ENCODE measurements around the gene BEST2.

BEST2 gene

GRCh38 chr19:12773571-12773970, 22.0 kb downstream of the BEST2 start:
- no peak for TF ChIP-seq CTCF (IDR thresholded peaks at IDR 0.05)
- Histone ChIP-seq H3K9me3 (no peaks in the 10 kb centered on the region), H3K4me1 (ENCODE audit: control insufficient read depth in 1 of 2, insufficient read depth in 1 of 2, low read depth in 1 of 2, low read length in 1 of 2) (peaks cover 33 to 38% of the 10 kb centered on the region in 2 experiments), H3K27ac (no peak overlapping the region), H3K27me3 (no peaks in the 10 kb centered on the region), H3K36me3 (no peaks in the 10 kb centered on the region), H3K4me3 (ENCODE audit: low read depth in 1 of 2, low read length in 1 of 2) (no peak overlapping the region)

- Histone ChIP-seq H3K4me3 (ENCODE audit: low read depth in 1 of 2, low read length in 1 of 2) (peak within 1 kb of the TSS; percentile 80 to 86), H3K36me3 (no peaks in the 10 kb centered on the region), H3K27me3 (no peaks in the 10 kb centered on the region), H3K4me1 (ENCODE audit: control insufficient read depth in 1 of 2, insufficient read depth in 1 of 2, low read depth in 1 of 2, low read length in 1 of 2) (peaks cover 46 to 49% of the 10 kb centered on the region in 2 experiments), H3K27ac (peak within 1 kb of the TSS; percentile 79), H3K9me3 (no peaks in the 10 kb centered on the region)
- no peak for TF ChIP-seq CTCF (IDR thresholded peaks at IDR 0.05)
These were observed 23.3 kb downstream of the BEST2 start, which contains the start of gene HOOK2 for GRCh38 chr19:12774588-12775555. Gene HOOK2, minus strand, starts transcription at chr19:12775552. Its CDS starts 103 bp downstream, at chr19:12775449.

- Histone ChIP-seq H3K9me3 (no peaks in the 10 kb centered on the region), H3K36me3 (no peaks in the 10 kb centered on the region), H3K4me3 (ENCODE audit: low read depth in 1 of 2, low read length in 1 of 2) (peak overlapping the region; percentile 69 to 98), H3K4me1 (ENCODE audit: control insufficient read depth in 1 of 2, insufficient read depth in 1 of 2, low read depth in 1 of 2, low read length in 1 of 2) (peaks cover 62 to 64% of the 10 kb centered on the region in 2 experiments), H3K27ac (peak overlapping the region; percentile 95), H3K27me3 (no peaks in the 10 kb centered on the region)
- TF ChIP-seq CTCF (IDR thresholded peaks at IDR 0.05), result peak; percentile 98
These were observed 25.8 kb downstream of the BEST2 start for GRCh38 chr19:12777217-12778016.

GRCh38 chr19:12778017-12778904, 26.7 kb downstream of the BEST2 start:
- Histone ChIP-seq H3K27me3 (no peaks in the 10 kb centered on the region), H3K9me3 (no peaks in the 10 kb centered on the region), H3K4me1 (ENCODE audit: control insufficient read depth in 1 of 2, insufficient read depth in 1 of 2, low read depth in 1 of 2, low read length in 1 of 2) (peaks cover 71% of the 10 kb centered on the region in 2 experiments), H3K36me3 (no peaks in the 10 kb centered on the region), H3K27ac (peak overlapping the region; percentile 95), H3K4me3 (ENCODE audit: low read depth in 1 of 2, low read length in 1 of 2) (peak overlapping the region; percentile 69 to 98)
- no peak for TF ChIP-seq CTCF (IDR thresholded peaks at IDR 0.05)

- TF ChIP-seq CTCF (IDR thresholded peaks at IDR 0.05), result no peak
- Histone ChIP-seq H3K36me3 (no peaks in the 10 kb centered on the region), H3K9me3 (no peaks in the 10 kb centered on the region), H3K27me3 (no peaks in the 10 kb centered on the region), H3K4me3 (ENCODE audit: low read depth in 1 of 2, low read length in 1 of 2) (peak overlapping the region; percentile 69 to 98), H3K4me1 (ENCODE audit: control insufficient read depth in 1 of 2, insufficient read depth in 1 of 2, low read depth in 1 of 2, low read length in 1 of 2) (peaks cover 77% of the 10 kb centered on the region in 2 experiments), H3K27ac (peak overlapping the region; percentile 95)
These were observed 27.2 kb downstream of the BEST2 start for GRCh38 chr19:12778905-12779161.
